Endothelial cell of umbilical vein (primary cell): ENCODE results near the gene GIPC3. TPM values are rescaled to one million over a fixed set of nuclear protein-coding genes. Genes with fewer than 3 reads are reported as not detected.

Experiments used
- BruUV-seq: library from RNA; stranded (reverse); fragments of 400-500 nt; replicated peaks from 2 replicates; lab custom pipeline; 2021; lab: Mats Ljungman, UMichigan
- CTCF ChIA-PET: fragments of 300-600, 350-600 bp; sonication (Branson Sonifier 250); formaldehyde crosslinking; loops from one replicate; lab custom pipeline; 2021; ENCODE audit warnings: antibody characterized with exemption, inconsistent platforms; lab: Charles Lee
- POLR2A ChIA-PET: fragments of 300-600, 350-600 bp; sonication (Branson Sonifier 250); formaldehyde crosslinking; loops from one replicate; lab custom pipeline; 2021; ENCODE audit warnings: antibody characterized with exemption, inconsistent platforms; lab: Charles Lee
- DNase-seq: peaks from one replicate; pipeline ENCODE4 v3.0.0-alpha.2; 2011; ENCODE audit warnings: low read depth, low spot score
- FAIRE-seq: peaks from 2 replicates; lab custom pipeline; 2011; peaks lifted over from hg19 to GRCh38; lab: Jason Lieb, UNC
- H2AFZ ChIP-seq: 2 replicates; pipeline ENCODE4 v1.6.0; 2012; ENCODE audit warnings: low read depth, low read length, control low read depth, inconsistent platforms
- H3K27ac ChIP-seq: 2 replicates; pipeline ENCODE4 v1.5.1; 2011; ENCODE audit warnings: low read depth, mild to moderate bottlenecking, control low read depth, low read length, moderate library complexity; ENCODE audit not compliant: insufficient read depth
- H3K27me3 ChIP-seq, 2 experiments: 2 replicates each; pipeline versions ENCODE4 v1.6.0 to v1.6.1; 2011; ENCODE audit warnings: low read length in 2 of 2, mixed read lengths in 1 of 2; ENCODE audit not compliant: control insufficient read depth in 2 of 2, insufficient read depth in 2 of 2
- H3K36me3 ChIP-seq, 2 experiments: 2 replicates in 1 of 2; 3 replicates in 1 of 2; pipeline ENCODE4 v1.5.1; 2011; ENCODE audit warnings: low read length in 2 of 2, mild to moderate bottlenecking in 1 of 2, moderate library complexity in 1 of 2; ENCODE audit not compliant: control insufficient read depth in 2 of 2, insufficient read depth in 2 of 2; ENCODE audit errors: extremely low read depth in 1 of 2
- H3K4me1 ChIP-seq: 3 replicates; pipeline ENCODE4 v1.5.1; 2011; ENCODE audit warnings: mild to moderate bottlenecking, low read length; ENCODE audit not compliant: control insufficient read depth, insufficient read depth; ENCODE audit errors: extremely low read depth
- H3K4me2 ChIP-seq: 2 replicates; pipeline ENCODE4 v1.6.1; 2011; ENCODE audit warnings: low read length, control low read depth, mixed read lengths; ENCODE audit not compliant: insufficient read depth
- H3K4me3 ChIP-seq, 3 experiments: fragments of 200-600 bp in 1 of 3; sonication (generic), shearing (Covaris generic) in 1 of 3; replicated peaks in 1 of 3; 2 replicates each; pipeline ENCODE4 v1.5.1; 2011 to 2016; ENCODE audit warnings: control low read depth in 3 of 3, low read length in 3 of 3, mild to moderate bottlenecking in 2 of 3, inconsistent platforms in 1 of 3, low read depth in 1 of 3, moderate library complexity in 1 of 3; ENCODE audit not compliant: insufficient read depth in 1 of 3
- H3K79me2 ChIP-seq: 2 replicates; pipeline ENCODE4 v1.6.0; 2012; ENCODE audit warnings: low read length, inconsistent platforms; ENCODE audit not compliant: control insufficient read depth, insufficient read depth
- H3K9ac ChIP-seq: replicated peaks from 2 replicates; pipeline ENCODE3; 2011; ENCODE audit warnings: low read length, control low read depth; ENCODE audit not compliant: insufficient read depth; ENCODE audit errors: extremely low read depth
- H3K9me1 ChIP-seq: replicated peaks from 3 replicates; pipeline ENCODE4 v1.6.0; 2011; ENCODE audit warnings: mild to moderate bottlenecking, low read length; ENCODE audit not compliant: control insufficient read depth, insufficient read depth; ENCODE audit errors: extremely low read depth
- H3K9me3 ChIP-seq: replicated peaks from 2 replicates; pipeline ENCODE4 v1.5.1; 2012; ENCODE audit warnings: low read length, inconsistent platforms; ENCODE audit not compliant: control insufficient read depth, insufficient read depth
- H4K20me1 ChIP-seq: replicated peaks from 2 replicates; pipeline ENCODE3; 2011; ENCODE audit warnings: mild to moderate bottlenecking, low read length; ENCODE audit not compliant: control insufficient read depth, insufficient read depth; ENCODE audit errors: extremely low read depth
- EZH2 ChIP-seq: IDR thresholded peaks from 2 replicates; pipeline ENCODE4 v1.6.1; 2012; ENCODE audit warnings: borderline replicate concordance, low read depth, mild to moderate bottlenecking, moderate library complexity, low read length, inconsistent platforms; ENCODE audit not compliant: severe bottlenecking
- FOS ChIP-seq: IDR thresholded peaks from 2 replicates; pipeline ENCODE4 v1.6.1; 2011; ENCODE audit warnings: mild to moderate bottlenecking, low read length, moderate library complexity, borderline replicate concordance; ENCODE audit not compliant: insufficient read depth
- GATA2 ChIP-seq: IDR thresholded peaks from 2 replicates; pipeline ENCODE4 v1.7.0; 2011; ENCODE audit warnings: low read depth, mild to moderate bottlenecking, moderate library complexity, mixed read lengths, low read length; ENCODE audit not compliant: insufficient read length, insufficient read depth
- MYC ChIP-seq: IDR thresholded peaks from one replicate; pipeline ENCODE4 v1.6.1; 2011; ENCODE audit warnings: mild to moderate bottlenecking, low read depth, low read length
- POLR2A ChIP-seq: IDR thresholded peaks from 2 replicates; pipeline ENCODE4 v1.6.1; 2012; ENCODE audit warnings: low read depth, mild to moderate bottlenecking, control low read depth, low read length
- POLR2AphosphoS5 ChIP-seq: IDR thresholded peaks from 2 replicates; pipeline ENCODE4 v1.6.1; 2012; ENCODE audit warnings: low read depth, mild to moderate bottlenecking, control low read depth, low read length, moderate library complexity; ENCODE audit not compliant: insufficient read depth
- dilution Hi-C: fragments of 300-500 bp; cut with MboI; formaldehyde crosslinking; loops from one replicate; pipeline ENCODE4 v1.15.0; 2019; ENCODE audit warnings: low sequenced_read_pairs; ENCODE audit not compliant: extremely low pct_ligation_motif_present
- intact Hi-C: fragments of 100-400 bp; cut with micrococcal nuclease; formaldehyde crosslinking; loops from one replicate; pipeline ENCODE4 v1.10.0; 2022
- polyA plus RNA-seq, 4 experiments: library from polyadenylated mRNA; depleted of rRNA in 3 of 4; stranded (reverse) in 3 of 4; unstranded in 1 of 4; fragments of >200 nt; gene quantifications; 2 replicates each; pipeline versions ENCODE4 v1.2.1 to v1.2.3, GENCODE V29; 2011 to 2012; ENCODE audit warnings: missing spikeins in 1 of 4
- total RNA-seq: library from RNA; stranded (reverse); gene quantifications from 2 replicates; pipeline ENCODE4 v1.2.3, GENCODE V29; 2021
- TF ChIP-seq, protein P1 (sequence below), 2 donors: IDR thresholded peaks; 1 replicate in 1 of 2; 2 replicates in 1 of 2; pipeline ENCODE4 v1.5.1; 2011; ENCODE audit warnings: low read length in 2 of 2, mild to moderate bottlenecking in 2 of 2, moderate library complexity in 2 of 2, control low read depth in 1 of 2, inconsistent platforms in 1 of 2, low read depth in 1 of 2; ENCODE audit not compliant: insufficient read depth in 1 of 2; ENCODE audit errors: extremely low read depth in 1 of 2

GIPC3 gene
- total and polyA plus RNA-seq, 2 donors (not counting 3 experiments of a cell fraction or from before 2014, with no cell fraction given), result 2.2 to 6.6 TPM

DNA sequence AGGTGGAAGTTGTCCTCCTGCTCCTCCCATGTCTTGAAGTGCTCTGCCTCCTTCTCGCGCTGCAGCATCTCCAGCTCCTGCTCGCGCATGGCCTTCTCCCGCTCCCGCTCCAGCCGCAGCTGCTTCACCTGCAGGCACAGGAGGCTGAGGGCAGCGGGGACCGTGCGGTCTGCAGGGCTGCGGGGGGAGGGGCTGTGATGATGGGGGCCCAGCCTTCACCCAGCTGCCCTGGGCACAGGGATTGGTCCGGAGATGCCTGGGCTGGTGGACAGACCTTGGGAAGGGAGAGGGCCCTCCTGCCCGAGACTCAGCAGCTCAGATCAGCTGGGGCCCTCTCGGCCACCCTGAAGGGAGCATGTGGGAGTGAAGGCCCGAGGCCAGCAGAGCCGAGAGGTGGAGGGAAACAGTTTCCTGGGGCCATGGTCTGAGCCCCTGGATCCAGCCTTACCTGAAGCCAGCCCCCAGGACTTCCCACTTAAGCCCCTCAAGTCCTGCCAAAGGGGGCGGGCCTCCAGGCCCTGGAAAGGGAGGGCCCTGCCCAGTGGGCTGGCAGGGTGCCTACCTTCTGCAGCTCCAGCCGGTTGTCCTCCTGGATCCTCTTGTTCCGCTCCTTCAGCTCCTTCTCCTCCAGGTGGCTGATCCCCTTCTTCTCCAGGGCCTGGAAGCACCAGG lies 35.0 kb downstream of the GIPC3 start:
- no peaks in the 10 kb centered on the region for H3K27me3 ChIP-seq
- no peak overlapping the region for H3K9ac ChIP-seq
- dilution Hi-C loops (no loop called here), intact Hi-C loops (loop anchor here (10.0 kb wide), 1 partner anchor 85 kb away; the partner anchor contains the start of genes PIP5K1C and TJP3)
- no peak for FAIRE-seq
- no peak for DNase-seq
- ChIA-PET CTCF (interaction anchor here (0.6 to 1.1 kb wide), 5 partner anchors 12 to 75 kb away, joined by 3 to 6 read pairs (median 4); partner anchors contain the start of gene GIPC3), POLR2A (no interaction called here)
- peaks cover 4% of the 10 kb centered on the region for H3K4me1 ChIP-seq
- H3K79me2 ChIP-seq, result peaks cover 6% of the 10 kb centered on the region
- no peaks in the 10 kb centered on the region for H3K9me1 ChIP-seq
- no peak overlapping the region for H3K27ac ChIP-seq
- peaks cover 0 to 25% of the 10 kb centered on the region in 2 experiments for H3K36me3 ChIP-seq
- BruUV-seq, result no TSS peak
- H2AFZ ChIP-seq, result no peak overlapping the region
- no peaks in the 10 kb centered on the region for H3K9me3 ChIP-seq
- H3K4me3 ChIP-seq, result no peak overlapping the region
- TF ChIP-seq FOS, result no peak
- no peak for TF ChIP-seq EZH2
- TF ChIP-seq MYC, result no peak
- TF ChIP-seq, protein P1, sequence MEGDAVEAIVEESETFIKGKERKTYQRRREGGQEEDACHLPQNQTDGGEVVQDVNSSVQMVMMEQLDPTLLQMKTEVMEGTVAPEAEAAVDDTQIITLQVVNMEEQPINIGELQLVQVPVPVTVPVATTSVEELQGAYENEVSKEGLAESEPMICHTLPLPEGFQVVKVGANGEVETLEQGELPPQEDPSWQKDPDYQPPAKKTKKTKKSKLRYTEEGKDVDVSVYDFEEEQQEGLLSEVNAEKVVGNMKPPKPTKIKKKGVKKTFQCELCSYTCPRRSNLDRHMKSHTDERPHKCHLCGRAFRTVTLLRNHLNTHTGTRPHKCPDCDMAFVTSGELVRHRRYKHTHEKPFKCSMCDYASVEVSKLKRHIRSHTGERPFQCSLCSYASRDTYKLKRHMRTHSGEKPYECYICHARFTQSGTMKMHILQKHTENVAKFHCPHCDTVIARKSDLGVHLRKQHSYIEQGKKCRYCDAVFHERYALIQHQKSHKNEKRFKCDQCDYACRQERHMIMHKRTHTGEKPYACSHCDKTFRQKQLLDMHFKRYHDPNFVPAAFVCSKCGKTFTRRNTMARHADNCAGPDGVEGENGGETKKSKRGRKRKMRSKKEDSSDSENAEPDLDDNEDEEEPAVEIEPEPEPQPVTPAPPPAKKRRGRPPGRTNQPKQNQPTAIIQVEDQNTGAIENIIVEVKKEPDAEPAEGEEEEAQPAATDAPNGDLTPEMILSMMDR (IDR thresholded peaks at IDR 0.05; ENCODE audit: extremely low read depth in 1 of 2, insufficient read depth in 1 of 2, low read depth in 1 of 2, low read length in 2 of 2), result no peak
- TF ChIP-seq GATA2, result no peak
- no peak for TF ChIP-seq POLR2AphosphoS5
- no peak for TF ChIP-seq POLR2A
- no peaks in the 10 kb centered on the region for H4K20me1 ChIP-seq
- no peak overlapping the region for H3K4me2 ChIP-seq
